OCI-LY1 (cell line): ENCODE measurements around the gene NUFIP2.

Source experiments
- CTCF ChIP-seq: fragments of 200-600 bp; sonication (generic), shearing (Covaris generic); IDR thresholded peaks from 2 replicates; pipeline ENCODE4 v1.5.1; 2017; ENCODE audit warnings: mild to moderate bottlenecking, antibody characterized with exemption, low read length, moderate library complexity, mixed read lengths
- EZH2 ChIP-seq: fragments of 200-600 bp; sonication (generic), shearing (Covaris generic); IDR thresholded peaks from 2 replicates; pipeline ENCODE4 v1.8.0; 2017; ENCODE audit warnings: borderline replicate concordance, mixed run types, mild to moderate bottlenecking, antibody characterized with exemption, low read length, moderate library complexity, mixed read lengths

- TF ChIP-seq CTCF (no peak), EZH2 (no peak)
Measured at GRCh38 chr17:29215717-29216116, 78.2 kb downstream of the NUFIP2 start.
